ENCODE data around the gene SPANXD.

GRCh38 chrX:141724186-141724585, 25.6 kb upstream of the SPANXD start:
- TF ChIP-seq CTCF (IDR thresholded peaks at IDR 0.05), result no peak
- no peak for TF ChIP-seq POLR2A (IDR thresholded peaks at IDR 0.05)

Measured in right lobe of liver (tissue), 4 donors.